Effector memory CD4-positive, alpha-beta T cell (primary cell): ENCODE data around the gene REEP1.

Experiments
- DNase-seq, 3 donors: peaks; one replicate each; pipeline ENCODE4 v3.0.0-alpha.2; 2020
- H3K27ac ChIP-seq: 2 replicates; pipeline ENCODE4 v1.7.0; 2013; ENCODE audit warnings: mild to moderate bottlenecking, low read length, moderate library complexity; ENCODE audit not compliant: insufficient read depth, poor library complexity, severe bottlenecking
- H3K27me3 ChIP-seq: replicated peaks from 2 replicates; pipeline ENCODE4 v1.7.0; 2013; ENCODE audit warnings: mild to moderate bottlenecking, low read length; ENCODE audit not compliant: insufficient read depth, control insufficient read depth, poor library complexity, severe bottlenecking
- H3K36me3 ChIP-seq: 2 replicates; pipeline ENCODE4 v1.7.0; 2013; ENCODE audit warnings: mild to moderate bottlenecking, low read length, moderate library complexity; ENCODE audit not compliant: control insufficient read depth, insufficient read depth
- H3K4me1 ChIP-seq: 2 replicates; pipeline ENCODE4 v1.7.0; 2013; ENCODE audit warnings: low read length, mild to moderate bottlenecking; ENCODE audit not compliant: control insufficient read depth, insufficient read depth, poor library complexity, severe bottlenecking
- H3K4me3 ChIP-seq: 2 replicates; pipeline ENCODE4 v1.7.0; 2013; ENCODE audit warnings: low read length, low read depth, mild to moderate bottlenecking; ENCODE audit not compliant: insufficient read depth, poor library complexity, severe bottlenecking
- H3K9me3 ChIP-seq: 2 replicates; pipeline ENCODE4 v1.7.0; 2013; ENCODE audit warnings: mild to moderate bottlenecking, low read length, moderate library complexity; ENCODE audit not compliant: control insufficient read depth

Gene REEP1

GRCh38 chr2:86219896-86220295 lies 117.5 kb downstream of the REEP1 start:
- H3K9me3 ChIP-seq, result no peaks in the 10 kb centered on the region
- no peak overlapping the region for H3K27ac ChIP-seq
- H3K36me3 ChIP-seq, result no peaks in the 10 kb centered on the region
- no peaks in the 10 kb centered on the region for H3K4me1 ChIP-seq
- H3K27me3 ChIP-seq, result no peaks in the 10 kb centered on the region
- no peak for DNase-seq
- no peak overlapping the region for H3K4me3 ChIP-seq

- peaks cover 14% of the 10 kb centered on the region for H3K36me3 ChIP-seq
- H3K4me1 ChIP-seq, result no peaks in the 10 kb centered on the region
- H3K27me3 ChIP-seq, result no peaks in the 10 kb centered on the region
- no peaks in the 10 kb centered on the region for H3K9me3 ChIP-seq
- H3K4me3 ChIP-seq, result no peak overlapping the region
- no peak for DNase-seq
- no peak overlapping the region for H3K27ac ChIP-seq
Measured at GRCh38 chr2:86218124-86218523, 119.3 kb downstream of the REEP1 start.

GRCh38 chr2:86216575-86217555 lies 120.6 kb downstream of the REEP1 start:
- H3K4me1 ChIP-seq, result no peaks in the 10 kb centered on the region
- peaks cover 25% of the 10 kb centered on the region for H3K36me3 ChIP-seq
- DNase-seq, result no peak
- H3K4me3 ChIP-seq, result no peak overlapping the region
- H3K27me3 ChIP-seq, result no peaks in the 10 kb centered on the region
- no peaks in the 10 kb centered on the region for H3K9me3 ChIP-seq
- H3K27ac ChIP-seq, result no peak overlapping the region

GRCh38 chr2:86214503-86214832 lies 123.0 kb downstream of the REEP1 start:
- peaks cover 41% of the 10 kb centered on the region for H3K36me3 ChIP-seq
- no peaks in the 10 kb centered on the region for H3K9me3 ChIP-seq
- no peak for DNase-seq
- no peaks in the 10 kb centered on the region for H3K27me3 ChIP-seq
- H3K4me1 ChIP-seq, result no peaks in the 10 kb centered on the region
- H3K4me3 ChIP-seq, result no peak overlapping the region
- H3K27ac ChIP-seq, result no peak overlapping the region

- Histone ChIP-seq H3K36me3 (peaks cover 47% of the 10 kb centered on the region), H3K27ac (no peak overlapping the region)
Measured at GRCh38 chr2:86213699-86214502, 123.5 kb downstream of the REEP1 start.

GRCh38 chr2:86213056-86213455 lies 124.4 kb downstream of the REEP1 start:
- no peaks in the 10 kb centered on the region for H3K9me3 ChIP-seq
- no peaks in the 10 kb centered on the region for H3K4me1 ChIP-seq
- H3K4me3 ChIP-seq, result no peak overlapping the region
- no peak overlapping the region for H3K27ac ChIP-seq
- H3K27me3 ChIP-seq, result no peaks in the 10 kb centered on the region
- no peak for DNase-seq
- H3K36me3 ChIP-seq, result peaks cover 55% of the 10 kb centered on the region

More at GRCh38 chr2:86213699-86214502, 123.5 kb downstream of the REEP1 start:
- Histone ChIP-seq H3K9me3 (no peaks in the 10 kb centered on the region), H3K4me1 (no peaks in the 10 kb centered on the region), H3K4me3 (no peak overlapping the region), H3K27me3 (no peaks in the 10 kb centered on the region)
- no peak for DNase-seq

GRCh38 chr2:86211796-86212188 lies 125.6 kb downstream of the REEP1 start:
- peaks cover 64% of the 10 kb centered on the region for H3K36me3 ChIP-seq
- H3K9me3 ChIP-seq, result no peaks in the 10 kb centered on the region
- H3K4me3 ChIP-seq, result no peak overlapping the region

GRCh38 chr2:86211033-86211795 lies 126.2 kb downstream of the REEP1 start:
- no peaks in the 10 kb centered on the region for H3K4me1 ChIP-seq
- no peak overlapping the region for H3K27ac ChIP-seq
- H3K36me3 ChIP-seq, result peaks cover 70% of the 10 kb centered on the region

More at GRCh38 chr2:86211796-86212188, 125.6 kb downstream of the REEP1 start:
- Histone ChIP-seq H3K4me1 (no peaks in the 10 kb centered on the region), H3K27me3 (no peaks in the 10 kb centered on the region), H3K27ac (no peak overlapping the region)
- no peak for DNase-seq

GRCh38 chr2:86204458-86204857 lies 133.0 kb downstream of the REEP1 start:
- Histone ChIP-seq H3K27me3 (no peaks in the 10 kb centered on the region), H3K27ac (no peak overlapping the region), H3K36me3 (peaks cover 29% of the 10 kb centered on the region), H3K4me1 (no peaks in the 10 kb centered on the region), H3K9me3 (no peaks in the 10 kb centered on the region), H3K4me3 (no peak overlapping the region)
- DNase-seq, result no peak

More at GRCh38 chr2:86211033-86211795, 126.2 kb downstream of the REEP1 start:
- no peaks in the 10 kb centered on the region for H3K9me3 ChIP-seq
- H3K27me3 ChIP-seq, result no peaks in the 10 kb centered on the region
- H3K4me3 ChIP-seq, result no peak overlapping the region
- DNase-seq, result no peak
